GM19239 (cell line): ENCODE data around the gene RAET1G.
"Not testable (repeated sequence)": the region's sequence is repeated elsewhere in the genome, so short reads cannot be mapped to it uniquely, and the experiment has no call there.

Experiments used
- DNase-seq: peaks from one replicate; pipeline ENCODE4 v3.0.0; 2011; ENCODE audit warnings: low spot score; ENCODE audit not compliant: insufficient read length
- FAIRE-seq: peaks from 2 replicates; lab custom pipeline; 2011; peaks lifted over from hg19 to GRCh38; lab: Jason Lieb, UNC

The RAET1G gene

GRCh38 chr6:149922642-149923326, at the start of gene RAET1G:
Gene RAET1G, minus strand, starts transcription at chr6:149923121. Its CDS starts 111 bp downstream, at chr6:149923010.
- DNase-seq, result no peak
- FAIRE-seq, result no peak

DNA sequence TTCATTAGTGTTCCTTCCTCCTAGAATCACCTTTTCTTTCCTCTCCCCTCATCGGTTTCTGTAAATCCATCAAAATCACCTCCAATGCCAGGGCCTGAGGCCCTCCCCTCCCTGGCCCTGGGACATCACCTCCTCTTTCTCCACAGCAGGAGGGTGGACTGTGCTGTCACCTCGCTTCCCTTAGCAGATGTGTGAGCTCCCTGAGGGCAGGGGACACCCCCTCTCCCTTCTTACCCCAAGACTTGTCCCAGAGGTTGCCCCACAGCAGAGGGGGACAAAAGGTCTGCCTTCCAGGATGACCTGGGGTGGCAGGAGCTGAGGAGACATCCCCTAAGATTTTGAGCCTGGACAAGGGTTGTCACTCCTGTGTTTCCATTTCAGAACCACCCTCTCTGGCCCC, 46.7 kb upstream of the RAET1G start:
- DNase-seq (no peak), FAIRE-seq (no peak)

DNA sequence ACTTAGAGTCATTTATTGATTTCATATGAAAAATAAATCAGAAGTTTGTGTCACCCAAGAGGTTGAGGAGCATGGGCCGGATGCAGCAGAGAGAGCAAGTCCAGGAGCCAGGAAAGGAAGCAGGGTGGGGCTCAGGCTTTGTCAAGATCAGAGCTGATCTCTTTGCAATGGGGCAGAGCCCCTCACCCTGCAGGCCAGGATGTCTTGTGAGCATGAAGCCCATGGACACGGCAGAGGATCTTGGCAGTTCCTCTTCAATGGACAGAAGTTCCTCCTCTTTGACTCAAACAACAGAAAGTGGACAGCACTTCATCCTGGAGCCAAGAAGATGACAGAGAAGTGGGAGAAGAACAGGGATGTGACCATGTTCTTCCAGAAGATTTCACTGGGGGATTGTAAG, 46.0 kb upstream of the RAET1G start:
- FAIRE-seq, result not testable (repeated sequence)

GRCh38 chr6:149967999-149968398, 45.1 kb upstream of the RAET1G start:
- FAIRE-seq, DNase-seq: not testable (repeated sequence)

More for the DNA sequence above, 46.0 kb upstream of the RAET1G start:
- not testable (repeated sequence) for DNase-seq

GRCh38 chr6:149967591-149967990, 44.7 kb upstream of the RAET1G start:
- DNase-seq (no peak), FAIRE-seq (no peak)

DNA sequence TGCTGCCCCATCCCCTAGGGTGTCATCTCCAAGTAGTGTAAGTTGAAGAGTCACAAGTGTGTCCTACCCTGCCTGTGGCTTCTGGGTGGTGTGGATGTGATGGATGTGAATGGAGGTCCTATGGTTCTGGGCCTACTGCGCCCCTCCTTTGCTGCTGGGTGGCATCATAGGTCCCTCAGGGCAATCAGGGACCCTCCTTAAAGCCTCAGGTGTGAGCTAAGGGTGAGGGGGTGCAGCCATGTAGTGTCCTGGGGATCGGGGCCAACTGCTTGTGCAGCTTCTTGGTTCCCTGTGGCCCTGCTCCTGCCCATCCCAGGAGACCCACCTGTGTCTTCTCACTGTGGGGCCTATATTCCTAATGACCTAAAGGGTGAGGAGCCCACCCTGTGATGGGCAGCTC, 43.4 kb upstream of the RAET1G start:
- DNase-seq, FAIRE-seq: not testable (repeated sequence)

- DNase-seq, result no peak
- FAIRE-seq, result no peak
These were observed 42.5 kb upstream of the RAET1G start for GRCh38 chr6:149965194-149966020.

GRCh38 chr6:149964308-149965193, 41.6 kb upstream of the RAET1G start:
- DNase-seq (no peak), FAIRE-seq (no peak)

- FAIRE-seq (no peak), DNase-seq (no peak)
These were observed 40.8 kb upstream of the RAET1G start, which contains the start of gene ULBP1 for GRCh38 chr6:149963462-149964307. Gene ULBP1, plus strand, starts transcription at chr6:149963943. Its CDS starts 107 bp downstream, at chr6:149964050.

GRCh38 chr6:149963212-149963461, 40.2 kb upstream of the RAET1G start:
- no peak for FAIRE-seq
- no peak for DNase-seq

DNA sequence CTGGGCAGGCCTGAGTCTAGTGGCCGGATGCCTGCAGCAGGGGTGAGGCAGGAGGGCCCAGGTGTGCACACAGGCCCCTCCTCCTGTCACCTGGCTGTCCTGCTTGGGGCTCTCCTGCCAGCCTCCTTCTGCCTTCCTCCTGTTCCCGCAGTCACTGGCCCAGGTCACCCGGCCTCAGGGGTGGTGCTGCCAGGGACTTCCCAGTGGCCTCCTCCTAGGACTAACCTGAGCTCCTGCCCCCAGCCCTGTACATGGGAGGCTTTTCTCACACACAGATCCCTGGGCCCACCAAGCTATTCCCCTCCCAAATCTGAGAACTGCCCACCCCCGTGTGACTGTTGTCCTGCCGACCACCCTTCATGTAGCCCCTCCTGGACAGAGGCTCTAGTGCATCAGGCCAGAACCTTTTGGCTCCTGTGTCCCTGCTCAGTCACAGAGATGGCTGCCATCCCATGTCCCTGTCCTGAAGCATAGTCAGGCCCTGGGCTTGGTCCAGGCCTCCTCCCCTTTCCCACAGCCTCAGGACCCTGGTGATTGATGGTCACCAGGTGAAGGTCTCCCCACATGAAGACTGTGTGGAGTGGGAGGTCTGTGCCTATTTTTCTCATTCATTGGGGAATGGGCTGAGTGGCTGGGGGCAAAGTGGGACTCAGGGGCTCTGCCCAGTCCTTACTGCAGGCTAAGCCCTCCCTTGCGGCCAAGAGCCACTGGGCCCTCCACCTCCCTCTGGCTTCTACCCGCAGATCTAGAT, 39.7 kb upstream of the RAET1G start:
- FAIRE-seq, result no peak

GRCh38 chr6:149961728-149962425, 39.0 kb upstream of the RAET1G start:
- no peak for FAIRE-seq
- no peak for DNase-seq

More for the DNA sequence above, 39.7 kb upstream of the RAET1G start:
- DNase-seq, result no peak

DNA sequence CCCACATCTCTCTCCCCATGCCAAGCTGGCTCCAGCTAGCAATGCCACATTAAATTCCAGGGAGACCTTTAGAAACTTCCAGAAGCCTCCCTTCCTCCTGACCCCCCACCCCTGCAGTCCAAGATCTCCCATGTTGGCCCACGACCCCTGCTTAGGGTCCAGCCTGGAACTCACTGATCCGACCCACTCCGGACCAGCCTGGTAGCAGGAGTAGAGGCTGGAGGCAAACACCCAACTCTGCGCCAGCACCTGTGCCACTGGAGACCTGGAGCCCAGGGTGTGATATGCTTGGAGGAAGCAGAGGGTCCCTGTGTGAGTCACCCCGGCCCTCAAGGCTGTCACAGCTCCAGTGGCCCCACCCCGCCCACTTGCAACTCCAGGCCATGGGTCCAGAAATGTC, 37.6 kb upstream of the RAET1G start:
- no peak for FAIRE-seq
- no peak for DNase-seq

DNA sequence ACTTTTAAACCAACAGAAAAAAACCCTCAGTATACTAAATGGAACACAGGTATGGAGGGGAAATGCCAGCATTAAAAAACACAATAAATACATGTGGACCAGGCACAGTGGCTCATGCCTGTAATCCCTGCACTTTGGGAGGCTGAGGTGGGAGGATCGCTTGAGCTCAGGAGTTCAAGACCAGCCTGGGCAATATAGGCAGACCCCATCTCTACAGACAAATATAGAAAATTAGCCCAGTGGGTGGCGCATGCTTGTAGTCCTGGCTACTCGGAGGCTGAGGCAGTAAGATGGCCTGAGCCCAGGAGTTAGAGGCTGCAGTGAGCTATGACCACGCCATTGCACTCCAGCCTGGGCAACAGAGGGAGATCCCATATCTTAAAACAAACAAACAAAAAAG, 36.9 kb upstream of the RAET1G start:
- not testable (repeated sequence) for FAIRE-seq, DNase-seq

GRCh38 chr6:149958124-149958523, 35.2 kb upstream of the RAET1G start:
- DNase-seq, FAIRE-seq: not testable (repeated sequence)

DNA sequence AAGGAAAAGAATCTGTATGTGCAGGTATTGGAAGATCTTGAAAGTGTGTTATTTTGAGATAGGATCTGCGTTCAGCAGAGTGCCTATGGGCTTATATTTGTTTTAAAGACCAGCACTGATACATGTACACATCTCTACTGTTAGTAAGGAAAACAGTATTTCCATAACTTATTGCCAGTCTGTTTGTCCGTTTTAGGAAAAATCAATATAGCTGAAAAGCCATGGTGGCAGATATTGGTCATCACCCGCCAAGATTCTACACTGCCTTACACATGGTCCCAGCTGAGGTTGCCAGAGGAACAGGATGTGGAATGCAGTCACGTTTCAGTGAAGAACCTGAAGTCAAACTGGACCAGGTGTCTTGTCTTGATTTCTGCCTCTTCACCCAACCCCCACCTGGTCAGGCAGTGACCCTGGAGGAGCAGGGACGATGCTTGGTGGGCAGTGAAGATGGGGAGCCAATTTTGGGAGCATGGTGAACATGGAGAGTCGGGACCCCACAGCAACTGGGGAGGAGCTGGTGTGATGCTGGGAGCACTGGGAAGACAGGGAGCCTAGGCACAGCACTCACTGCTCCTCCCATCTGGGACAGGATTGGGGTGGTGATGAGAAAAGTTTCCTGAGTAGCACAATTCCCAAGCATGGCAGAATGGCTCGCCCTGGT, 32.9 kb upstream of the RAET1G start:
- not testable (repeated sequence) for FAIRE-seq, DNase-seq

DNA sequence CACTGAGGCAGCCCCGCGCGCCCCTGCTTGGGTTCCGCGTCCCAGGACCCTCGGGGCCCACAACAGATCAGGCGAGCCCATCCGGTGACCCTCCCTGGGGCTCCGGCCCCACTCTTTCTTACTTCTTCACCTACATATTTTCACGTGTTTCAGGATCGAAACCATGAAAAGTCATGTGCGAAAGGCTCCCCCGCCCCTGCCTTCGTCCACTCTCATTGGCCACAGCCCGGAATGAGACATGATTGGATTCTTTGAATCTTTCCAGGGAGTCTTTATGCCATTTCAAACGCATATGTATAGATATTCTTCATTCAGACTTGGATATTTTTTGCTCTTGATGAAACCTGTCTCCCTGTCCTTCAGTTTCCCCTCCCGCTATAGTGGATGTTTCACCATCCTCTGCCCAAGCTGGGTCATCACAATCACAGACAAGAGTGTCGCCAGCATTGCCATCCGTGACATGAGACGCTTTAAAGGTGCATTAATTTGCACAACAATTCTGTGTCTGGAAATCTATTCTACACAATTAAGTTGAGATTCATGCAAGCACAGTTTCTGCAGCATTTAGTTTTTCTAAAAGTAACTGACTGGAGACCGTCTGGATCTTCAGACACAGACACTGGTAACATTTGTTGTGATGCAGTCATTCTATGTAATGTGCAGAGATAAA, 32.2 kb upstream of the RAET1G start:
- DNase-seq, FAIRE-seq: not testable (repeated sequence)
